HepG2 (cell line): ENCODE measurements around the gene TRAPPC1. TPM values are rescaled to one million over a fixed set of nuclear protein-coding genes. Genes with fewer than 3 reads are reported as not detected.

Experiments
- AHR ChIP-seq: IDR thresholded peaks from 2 replicates; pipeline ENCODE4 v1.6.1; 2018; ENCODE audit warnings: missing genetic modification reagents, missing compliant biosample characterization
- CBX5 ChIP-seq: sonication (generic); formaldehyde crosslinking; IDR thresholded peaks from 2 replicates; pipeline ENCODE4 v1.4.0; 2020; ENCODE audit warnings: missing genetic modification reagents, borderline replicate concordance
- CREB1 ChIP-seq, 2 experiments: fragments of 450-650 bp in 1 of 2; IDR thresholded peaks; 2 replicates each; pipeline ENCODE4 v1.6.1; 2016 to 2017; ENCODE audit warnings: control low read depth in 1 of 2, mild to moderate bottlenecking in 1 of 2, missing compliant biosample characterization in 1 of 2, missing genetic modification characterization in 1 of 2
- MEF2D ChIP-seq: sonication (generic); formaldehyde crosslinking; IDR thresholded peaks from 2 replicates; pipeline ENCODE4 v1.5.1; 2020; ENCODE audit warnings: mild to moderate bottlenecking, missing genetic modification reagents
- MZF1 ChIP-seq: sonication (generic); formaldehyde crosslinking; IDR thresholded peaks from 2 replicates; pipeline ENCODE4 v1.8.1; 2023; ENCODE audit warnings: mild to moderate bottlenecking, missing genetic modification reagents, borderline replicate concordance
- NCOA5 ChIP-seq: sonication (generic); formaldehyde crosslinking; IDR thresholded peaks from 2 replicates; pipeline ENCODE4 v1.4.0; 2020; ENCODE audit warnings: missing genetic modification reagents
- NCOR1 ChIP-seq: fragments of 200-600 bp; sonication (generic); IDR thresholded peaks from 2 replicates; pipeline ENCODE4 v1.7.0; 2017; ENCODE audit warnings: antibody characterized with exemption, low read length, borderline replicate concordance
- NRL ChIP-seq: sonication (generic); formaldehyde crosslinking; IDR thresholded peaks from 2 replicates; pipeline ENCODE4 v1.5.0; 2020; ENCODE audit warnings: missing genetic modification reagents, mild to moderate bottlenecking, moderate library complexity, borderline replicate concordance
- PHF21A ChIP-seq: sonication (generic); formaldehyde crosslinking; IDR thresholded peaks from 2 replicates; pipeline ENCODE4 v1.5.0; 2020; ENCODE audit warnings: mild to moderate bottlenecking, missing genetic modification reagents
- PRDM4 ChIP-seq: sonication (generic); formaldehyde crosslinking; IDR thresholded peaks from 2 replicates; pipeline ENCODE4 v1.9.0; 2021; ENCODE audit warnings: missing genetic modification reagents, borderline replicate concordance
- RBM22 ChIP-seq: fragments of 200-400 bp; formaldehyde crosslinking; optimal IDR thresholded peaks from 2 replicates; pipeline ENCODE3; 2017; ENCODE audit warnings: mild to moderate bottlenecking, low read length, moderate library complexity
- SIN3B ChIP-seq: fragments of 150-350 bp; IDR thresholded peaks from 2 replicates; pipeline ENCODE4 v1.6.1; 2014; ENCODE audit warnings: low read length
- SMAD1 ChIP-seq: sonication (generic); formaldehyde crosslinking; IDR thresholded peaks from 2 replicates; pipeline ENCODE4 v1.4.0; 2020; ENCODE audit warnings: missing genetic modification reagents, low read depth, mild to moderate bottlenecking, borderline replicate concordance
- ZBTB33 ChIP-seq: sonication (generic); formaldehyde crosslinking; IDR thresholded peaks from 2 replicates; pipeline ENCODE4 v1.4.0; 2020; ENCODE audit warnings: missing genetic modification reagents
- ZGPAT ChIP-seq: IDR thresholded peaks from 2 replicates; pipeline ENCODE4 v1.6.1; 2016; ENCODE audit warnings: mild to moderate bottlenecking
- ZNF138 ChIP-seq: sonication (generic); formaldehyde crosslinking; IDR thresholded peaks from 2 replicates; pipeline ENCODE4 v1.5.0; 2020; ENCODE audit warnings: mild to moderate bottlenecking, low read depth, missing genetic modification reagents
- ZNF253 ChIP-seq: sonication (generic); formaldehyde crosslinking; IDR thresholded peaks from 2 replicates; pipeline ENCODE4 v1.8.0; 2022; ENCODE audit warnings: mild to moderate bottlenecking, missing genetic modification reagents, borderline replicate concordance
- ZNF431 ChIP-seq: sonication (generic); formaldehyde crosslinking; IDR thresholded peaks from 2 replicates; pipeline ENCODE4 v1.9.0; 2022; ENCODE audit warnings: missing genetic modification reagents, low read depth, mild to moderate bottlenecking, borderline replicate concordance
- ZNF432 ChIP-seq: sonication (generic); formaldehyde crosslinking; IDR thresholded peaks from 2 replicates; pipeline ENCODE4 v1.5.0; 2020; ENCODE audit warnings: missing genetic modification reagents, mild to moderate bottlenecking, borderline replicate concordance
- ZNF747 ChIP-seq: sonication (generic); formaldehyde crosslinking; IDR thresholded peaks from 2 replicates; pipeline ENCODE4 v1.8.1; 2023; ENCODE audit warnings: missing genetic modification reagents, mild to moderate bottlenecking, borderline replicate concordance
- ZNF781 ChIP-seq: sonication (generic); formaldehyde crosslinking; IDR thresholded peaks from 2 replicates; pipeline ENCODE4 v1.5.1; 2020; ENCODE audit warnings: borderline replicate concordance, mild to moderate bottlenecking, missing genetic modification reagents; ENCODE audit errors: not compliant biosample characterization
- ZNF879 ChIP-seq: sonication (generic); formaldehyde crosslinking; IDR thresholded peaks from 2 replicates; pipeline ENCODE4 v1.8.1; 2023; ENCODE audit warnings: missing genetic modification reagents
- ZSCAN21 ChIP-seq: sonication (generic); formaldehyde crosslinking; IDR thresholded peaks from 2 replicates; pipeline ENCODE4 v1.8.0; 2022; ENCODE audit warnings: mild to moderate bottlenecking, missing genetic modification reagents, moderate library complexity, borderline replicate concordance
- polyA plus RNA-seq, 8 experiments: library from polyadenylated mRNA; depleted of rRNA in 3 of 8; stranded (reverse) in 7 of 8; unstranded in 1 of 8; fragments of >200 nt; fragmentation: Illumina TruSeq in 4 of 8; extraction: Trizol in 4 of 8; gene quantifications; 2 replicates each; pipeline versions ENCODE4 v1.2.1 to v1.2.3, GENCODE V29; 2011 to 2016; ENCODE audit warnings: low read depth in 4 of 8, missing spikeins in 1 of 8, mixed read lengths in 1 of 8; ENCODE audit not compliant: insufficient read depth in 1 of 8
- total RNA-seq, 5 experiments: library from RNA; depleted of rRNA; stranded (reverse); fragments of >200 nt; fragmentation: Illumina TruSeq; extraction: Trizol; gene quantifications; 2 replicates each; pipeline ENCODE4 v1.2.3, GENCODE V29; 2016; ENCODE audit warnings: low read depth in 1 of 5

Gene TRAPPC1
- total and polyA plus RNA-seq, 2 of the 13 experiments (the other 11 are each of a cell fraction or from before 2014, with no cell fraction given): 28.1 to 44.9 TPM

GRCh38 chr17:7915611-7916384, 15.9 kb downstream of the TRAPPC1 start, which contains the start of gene RNF227 (continued):
- TF ChIP-seq SMAD1 (CRISPR knock-in tag): no peak
- no peak for TF ChIP-seq ZNF781 (CRISPR knock-in tag)
- no peak for TF ChIP-seq SIN3B
- no peak for TF ChIP-seq PHF21A (CRISPR knock-in tag)
- peak; percentile 81 for TF ChIP-seq CBX5 (CRISPR knock-in tag)
- no peak for TF ChIP-seq MEF2D
- TF ChIP-seq ZNF432: no peak
- TF ChIP-seq ZNF879 (CRISPR knock-in tag): peak; percentile 93
- peak; percentile 55; the same call in 1 of the 2 replicates for TF ChIP-seq ZGPAT (CRISPR knock-in tag)
- peak; percentile 61; the same call in 1 of the 2 replicates for TF ChIP-seq NRL (CRISPR knock-in tag)
- TF ChIP-seq ZSCAN21 (CRISPR knock-in tag): peak; percentile 89; the same call in 1 of the 2 replicates
- peak; percentile 71; the same call in 1 of the 2 replicates for TF ChIP-seq AHR (CRISPR knock-in tag)
- TF ChIP-seq PRDM4 (CRISPR knock-in tag): no peak
- TF ChIP-seq RBM22: no peak
- peak; percentile 93; the same call in 1 of the 2 replicates for TF ChIP-seq ZNF138
- peak; percentile 94 for TF ChIP-seq ZNF253 (CRISPR knock-in tag)
- peak; percentile 68; the same call in 1 of the 2 replicates for TF ChIP-seq ZNF431 (CRISPR knock-in tag)
- peak; percentile 51; the same call in 1 of the 2 replicates for TF ChIP-seq ZBTB33 (CRISPR knock-in tag)
- no peak for TF ChIP-seq ZNF747
- no peak for TF ChIP-seq NCOR1
- TF ChIP-seq CREB1 (IDR thresholded peaks at IDR 0.05): no peak
- no peak for TF ChIP-seq CREB1 (CRISPR knock-in tag; IDR thresholded peaks at IDR 0.05)
- TF ChIP-seq MZF1 (CRISPR knock-in tag): no peak
- TF ChIP-seq NCOA5 (CRISPR knock-in tag): no peak
